HK-2 (cell line): ENCODE results near the gene ZNF177.

Source experiments
- DNase-seq: peaks from one replicate; pipeline ENCODE4 v3.0.0-alpha.2; 2018; ENCODE audit not compliant: unreplicated experiment

The ZNF177 gene

DNA sequence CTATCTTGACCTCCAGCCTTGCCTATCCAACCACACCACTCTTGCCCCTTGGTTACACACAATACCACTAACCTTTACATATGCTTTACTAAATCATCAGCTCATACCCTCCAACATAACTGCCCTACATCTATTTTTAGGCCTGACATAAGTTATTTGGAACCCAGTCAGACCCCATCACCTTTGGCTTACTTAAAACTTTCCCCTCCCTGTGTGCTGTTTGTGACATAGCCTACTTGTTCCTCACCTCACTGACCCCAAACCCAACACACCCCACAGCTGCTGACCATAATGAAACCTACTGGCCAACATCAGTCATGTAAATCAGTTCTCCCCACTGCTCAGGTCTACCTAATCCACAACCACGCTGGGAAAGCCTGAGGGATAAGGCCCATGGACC, 67.6 kb downstream of the ZNF177 start:
- no peak for DNase-seq

- peak; percentile 31 for DNase-seq
Observed at GRCh38 chr19:9431475-9431874, 68.7 kb downstream of the ZNF177 start.
